Activated T-helper 1 cell treated with anti-CD3 and anti-CD28 coated beads, Interleukin-12 subunit alpha, Interleukin-12 subunit beta, Interleukin-2, Interleukin-4 antibody, amounts not matched to agents 30 ng/mL and 10 ng/mL and 1 ng/mL, durations not matched to agents 14 hours and 24 hours and 36 hours (primary cell): Measurements from ENCODE around the gene DYRK1B. TPM values are rescaled to one million over a fixed set of nuclear protein-coding genes. Genes with fewer than 3 reads are reported as not detected.
A peak's percentile ranks its signal among the peaks of the same experiment; 100 is the strongest.

Source experiments
- DNase-seq: peaks from one replicate; pipeline ENCODE4 v3.0.0; 2021; ENCODE audit warnings: low spot score
- H3K27ac Mint-ChIP-seq: one replicate; pipeline ENCODE4 v1.8.0; 2021; ENCODE audit warnings: mild to moderate bottlenecking, mixed read lengths
- H3K27me3 Mint-ChIP-seq: one replicate; pipeline ENCODE4 v1.8.0; 2022; ENCODE audit warnings: mild to moderate bottlenecking, moderate library complexity, mixed read lengths; ENCODE audit not compliant: insufficient read depth
- H3K36me3 Mint-ChIP-seq: one replicate; pipeline ENCODE4 v1.8.0; 2021; ENCODE audit warnings: low read depth, mixed read lengths
- H3K4me1 Mint-ChIP-seq: one replicate; pipeline ENCODE4 v1.8.0; 2021; ENCODE audit warnings: low read depth, mixed read lengths
- H3K4me3 Mint-ChIP-seq: one replicate; pipeline ENCODE4 v1.8.0; 2021; ENCODE audit warnings: mild to moderate bottlenecking, moderate library complexity, mixed read lengths
- H3K9me3 Mint-ChIP-seq: one replicate; pipeline ENCODE4 v1.8.0; 2021; ENCODE audit warnings: mixed read lengths
- intact Hi-C: fragments of 100-400 bp; cut with micrococcal nuclease; formaldehyde crosslinking; loops from one replicate; pipeline ENCODE4 v1.15.1; 2024
- total RNA-seq: library from RNA; stranded (reverse); gene quantifications from 2 replicates; pipeline ENCODE4 v1.2.3, GENCODE V29; 2022

Gene DYRK1B
- total RNA-seq, 1 donor from 2014 or later: 5.5 TPM

DNA sequence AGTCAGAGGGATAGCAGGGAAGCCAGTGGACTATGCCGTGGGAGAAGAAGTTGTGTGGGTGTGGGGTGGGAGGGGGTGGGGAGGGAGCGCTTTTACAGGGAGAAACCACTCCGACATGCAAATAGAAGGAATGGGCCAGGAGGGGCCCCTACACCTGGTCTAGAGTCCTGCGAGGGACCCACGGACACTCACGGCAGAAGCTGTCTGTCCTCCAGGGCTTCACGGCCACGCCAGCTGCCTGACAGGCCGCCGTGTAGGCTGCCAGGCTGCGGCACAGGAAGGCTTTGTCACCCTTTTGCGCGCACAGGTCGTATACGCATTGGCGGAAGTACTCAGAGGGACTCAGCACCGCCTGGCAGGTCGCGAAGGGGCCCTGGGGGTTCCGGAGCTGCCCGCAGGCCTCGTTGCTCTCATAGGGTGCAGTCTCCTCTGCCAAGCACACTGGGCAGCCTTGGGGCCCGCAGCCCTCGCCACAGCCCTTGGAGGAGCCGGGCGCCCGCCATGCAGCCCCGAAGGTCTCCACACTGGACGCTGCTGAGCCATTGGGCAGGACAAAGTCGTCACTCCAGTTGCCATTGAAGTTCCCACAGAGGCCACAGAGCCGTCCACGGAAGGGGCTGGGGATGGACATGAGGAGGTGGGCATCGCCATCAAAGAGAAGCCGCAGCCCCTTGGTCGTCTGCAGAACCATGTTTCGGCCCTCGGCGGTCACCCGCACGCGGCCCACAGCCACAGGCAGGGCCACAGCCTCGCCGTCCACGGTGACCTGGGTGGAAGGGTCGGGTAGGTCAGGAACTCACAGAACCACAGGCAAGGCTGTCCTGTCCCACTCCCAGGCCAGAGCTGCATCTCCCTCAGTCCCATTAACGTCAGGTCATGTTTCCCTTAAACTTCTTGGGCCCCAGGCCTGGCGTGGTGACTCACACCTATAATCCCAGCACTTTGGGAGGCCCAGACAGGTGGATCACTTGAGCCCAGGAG, 38.2 kb upstream of the DYRK1B start:
- intact Hi-C loops: no loop called here
- H3K4me3 Mint-ChIP-seq: no peak overlapping the region
- no peaks in the 10 kb centered on the region for H3K36me3 Mint-ChIP-seq
- no peaks in the 10 kb centered on the region for H3K4me1 Mint-ChIP-seq
- H3K9me3 Mint-ChIP-seq: no peaks in the 10 kb centered on the region
- no peak overlapping the region for H3K27ac Mint-ChIP-seq
- no peaks in the 10 kb centered on the region for H3K27me3 Mint-ChIP-seq
- no peak for DNase-seq

DNA sequence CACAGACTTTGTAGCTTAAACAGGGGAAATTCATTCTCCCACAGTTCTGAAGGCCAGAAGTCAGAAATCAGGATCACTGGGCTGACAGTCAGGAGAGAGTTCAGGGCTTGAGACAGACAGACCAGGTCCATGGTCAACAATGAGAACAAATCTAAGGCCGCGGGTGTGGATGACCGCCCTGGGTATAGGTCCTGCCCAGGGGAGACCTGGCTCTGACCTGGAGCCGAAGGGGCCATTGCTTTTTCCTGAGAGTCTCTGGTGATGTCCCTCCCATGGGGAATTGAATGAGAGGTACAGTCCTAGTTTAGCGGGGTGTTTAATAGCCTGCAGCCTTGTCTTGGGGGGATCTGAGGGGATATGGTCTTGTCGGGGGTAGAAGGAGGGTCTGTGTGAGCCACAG, 37.4 kb upstream of the DYRK1B start:
- DNase-seq: no peak
- Mint-ChIP-seq H3K4me1 (no peaks in the 10 kb centered on the region), H3K36me3 (no peaks in the 10 kb centered on the region), H3K9me3 (no peaks in the 10 kb centered on the region), H3K4me3 (no peak overlapping the region), H3K27me3 (no peaks in the 10 kb centered on the region), H3K27ac (no peak overlapping the region)
- intact Hi-C loops: no loop called here

DNA sequence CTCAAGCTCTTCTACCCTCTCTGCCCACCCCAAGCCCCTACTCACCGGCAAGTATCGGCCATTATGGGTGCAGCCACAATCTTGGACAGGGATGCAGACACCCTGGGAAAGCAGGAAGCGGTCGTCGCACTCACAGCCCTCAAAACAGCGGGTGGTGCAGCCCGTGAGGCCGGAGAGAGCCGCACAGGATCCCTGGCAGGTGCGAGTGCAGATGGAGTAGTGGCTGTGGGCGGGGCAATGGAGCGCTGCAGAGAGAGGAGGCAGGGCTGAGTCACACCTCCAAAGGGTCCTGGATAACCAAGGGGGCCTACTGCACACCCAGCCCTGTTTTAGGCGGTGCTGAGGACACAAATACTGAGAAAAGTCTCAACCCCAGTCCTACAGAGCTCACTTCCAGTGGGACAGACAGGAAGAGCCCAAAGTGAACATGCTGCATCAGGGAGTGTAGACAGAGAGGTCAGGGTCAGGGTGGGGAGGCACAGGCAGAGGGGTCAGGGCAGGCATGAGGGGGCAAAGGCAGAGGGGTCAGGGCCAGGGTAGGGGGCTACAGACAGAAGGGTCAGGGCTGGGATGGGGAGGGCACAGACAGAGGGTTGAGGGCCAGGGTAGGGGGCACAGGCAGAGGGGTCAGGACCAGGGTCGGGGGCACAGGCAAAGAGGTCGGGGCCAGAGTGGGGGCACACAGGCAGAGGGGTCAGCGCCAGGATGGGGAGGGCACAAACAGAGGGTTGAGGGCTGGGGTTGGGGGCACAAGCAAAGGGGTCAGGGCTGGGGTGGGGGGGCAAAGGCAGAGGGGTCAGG, 36.4 kb upstream of the DYRK1B start:
- Mint-ChIP-seq H3K27ac (no peak overlapping the region), H3K4me3 (no peak overlapping the region), H3K4me1 (no peaks in the 10 kb centered on the region), H3K36me3 (no peaks in the 10 kb centered on the region), H3K9me3 (no peaks in the 10 kb centered on the region), H3K27me3 (no peaks in the 10 kb centered on the region)
- DNase-seq: no peak
- intact Hi-C loops: no loop called here

DNA sequence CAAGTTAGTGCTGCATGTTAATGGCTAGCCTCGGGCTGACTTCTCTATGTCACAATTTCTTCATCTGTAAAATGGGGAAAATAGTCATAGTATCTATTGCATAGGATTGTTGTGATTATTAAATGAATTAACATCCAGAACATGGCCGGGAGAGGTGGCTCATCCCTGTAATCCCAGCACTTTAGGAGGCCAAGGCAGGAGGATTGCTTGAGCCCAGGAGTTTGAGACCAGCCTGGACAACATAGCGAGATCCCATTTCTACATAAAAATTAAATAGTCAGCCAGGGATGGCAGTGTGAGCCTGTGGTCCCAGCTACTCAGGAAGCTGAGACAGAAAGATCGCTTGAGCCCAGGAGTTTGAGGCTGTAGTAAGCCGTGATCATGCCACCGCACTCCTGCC, 34.0 kb upstream of the DYRK1B start:
- Mint-ChIP-seq H3K27me3 (no peaks in the 10 kb centered on the region), H3K9me3 (no peaks in the 10 kb centered on the region), H3K4me1 (no peaks in the 10 kb centered on the region), H3K4me3 (no peak overlapping the region), H3K36me3 (no peaks in the 10 kb centered on the region), H3K27ac (no peak overlapping the region)
- DNase-seq: no peak
- intact Hi-C loops: no loop called here

DNA sequence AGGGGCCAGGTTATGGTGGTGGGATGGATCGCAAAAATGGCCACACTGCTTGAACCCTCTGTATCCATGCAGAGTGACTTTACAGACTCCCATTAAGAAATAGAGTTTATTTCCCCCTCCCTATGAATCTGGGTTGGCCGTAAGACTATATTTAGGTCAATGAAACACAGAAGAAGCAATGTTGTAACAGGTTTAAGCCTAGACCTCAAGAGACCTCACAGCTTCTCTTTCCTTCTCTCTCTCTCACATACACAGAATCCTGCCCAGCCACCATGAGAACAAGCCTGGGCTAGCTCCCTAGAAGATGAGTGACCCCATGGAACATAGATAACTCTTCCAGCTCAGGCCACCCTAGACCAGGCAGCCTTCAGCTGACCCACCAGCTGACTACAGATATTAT, 33.2 kb upstream of the DYRK1B start:
- no peak for DNase-seq
- Mint-ChIP-seq H3K9me3 (no peaks in the 10 kb centered on the region), H3K4me3 (no peak overlapping the region), H3K36me3 (no peaks in the 10 kb centered on the region), H3K27ac (no peak overlapping the region), H3K27me3 (no peaks in the 10 kb centered on the region), H3K4me1 (no peaks in the 10 kb centered on the region)
- intact Hi-C loops: no loop called here

DNA sequence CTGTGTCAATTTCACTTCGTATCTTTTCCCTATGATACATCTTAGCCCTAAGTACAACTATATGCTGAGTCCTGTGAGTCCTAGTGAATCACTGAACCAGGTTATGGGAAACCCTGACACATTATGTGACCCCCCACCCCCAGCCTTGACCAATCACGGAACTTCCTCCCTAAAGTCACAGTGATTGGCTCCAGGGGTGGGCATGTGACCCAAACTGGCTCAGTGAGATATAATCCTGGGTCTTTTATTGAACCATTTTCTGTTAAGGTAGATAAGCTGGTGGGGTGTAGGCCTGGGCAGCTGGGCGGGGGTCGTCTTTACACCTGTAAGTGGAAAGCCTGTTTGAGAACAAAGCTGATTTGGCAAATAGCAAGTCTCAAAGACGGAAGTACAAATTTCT, 32.0 kb upstream of the DYRK1B start:
- H3K27ac Mint-ChIP-seq: no peak overlapping the region

DNA sequence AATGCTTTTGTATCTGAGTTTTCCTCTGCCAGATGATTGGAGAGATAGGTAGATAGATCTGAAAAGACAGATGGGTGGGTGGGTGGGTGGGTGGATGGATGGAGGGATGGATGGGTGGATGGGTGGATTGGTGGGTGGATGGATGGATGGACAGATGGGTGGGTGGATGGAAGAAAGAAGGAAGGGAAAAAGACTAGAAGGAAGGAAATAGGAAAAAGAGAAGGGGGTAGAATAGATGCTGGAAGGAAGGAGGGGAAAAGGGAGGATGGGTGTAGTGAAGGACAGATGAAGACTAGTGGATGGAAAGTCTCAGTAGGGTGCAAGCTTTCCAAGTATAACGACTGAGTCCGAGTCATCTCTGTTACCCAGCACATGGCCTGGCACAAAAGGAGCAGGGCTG, 31.2 kb upstream of the DYRK1B start:
- Mint-ChIP-seq H3K9me3 (no peaks in the 10 kb centered on the region), H3K27me3 (no peaks in the 10 kb centered on the region), H3K4me3 (no peak overlapping the region), H3K4me1 (no peaks in the 10 kb centered on the region), H3K36me3 (no peaks in the 10 kb centered on the region), H3K27ac (no peak overlapping the region)
- intact Hi-C loops: no loop called here
- DNase-seq: no peak

More for the DNA sequence above, 32.0 kb upstream of the DYRK1B start:
- no peaks in the 10 kb centered on the region for H3K36me3 Mint-ChIP-seq
- H3K9me3 Mint-ChIP-seq: no peaks in the 10 kb centered on the region
- H3K4me1 Mint-ChIP-seq: no peaks in the 10 kb centered on the region
- H3K27me3 Mint-ChIP-seq: no peaks in the 10 kb centered on the region
- intact Hi-C loops: no loop called here
- H3K4me3 Mint-ChIP-seq: no peak overlapping the region
- DNase-seq: no peak

DNA sequence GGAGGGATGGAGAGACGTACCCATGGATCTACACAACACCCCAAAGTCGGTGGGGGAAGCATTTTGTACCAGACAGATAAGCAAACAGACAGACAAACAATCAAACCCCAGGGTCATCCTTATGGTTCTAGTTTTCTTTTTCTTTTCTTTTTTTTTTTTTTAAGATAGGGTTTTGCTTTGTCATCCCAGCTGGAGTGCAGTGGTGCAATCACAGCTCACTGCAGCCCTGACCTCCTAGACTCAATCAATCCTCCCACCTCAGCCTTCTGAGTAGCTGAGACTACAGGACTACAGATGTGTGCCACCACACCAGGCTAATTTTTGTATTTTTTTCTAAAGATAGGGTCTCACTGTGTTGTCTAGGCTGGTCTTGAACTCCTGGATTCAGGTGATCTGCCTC, 30.2 kb upstream of the DYRK1B start:
- no peak for DNase-seq
- Mint-ChIP-seq H3K9me3 (no peaks in the 10 kb centered on the region), H3K4me3 (no peak overlapping the region), H3K36me3 (no peaks in the 10 kb centered on the region), H3K27me3 (no peaks in the 10 kb centered on the region), H3K27ac (no peak overlapping the region), H3K4me1 (no peaks in the 10 kb centered on the region)
- intact Hi-C loops: no loop called here

DNA sequence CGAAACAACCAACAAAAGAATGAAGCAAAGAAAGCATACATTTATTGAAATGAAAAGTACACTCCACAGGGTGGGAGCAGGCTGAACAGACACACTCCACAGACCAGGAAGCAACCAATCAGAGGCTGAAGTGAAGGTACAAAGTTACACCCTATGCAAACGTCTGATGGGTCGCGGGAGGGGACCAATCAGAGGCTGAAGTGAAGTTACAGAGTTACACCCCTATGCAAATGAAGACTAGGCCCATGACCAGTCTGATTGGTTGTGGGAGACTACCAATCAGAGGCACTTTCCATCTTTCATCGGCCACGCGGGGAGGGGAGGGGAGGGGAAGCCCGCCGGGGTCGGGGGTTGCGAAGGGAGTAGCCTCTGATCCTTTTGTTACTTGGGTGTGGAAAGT, 24.6 kb upstream of the DYRK1B start:
- no peaks in the 10 kb centered on the region for H3K36me3 Mint-ChIP-seq
- DNase-seq: no peak
- intact Hi-C loops: no loop called here
- H3K27me3 Mint-ChIP-seq: peaks cover 12% of the 10 kb centered on the region
- no peaks in the 10 kb centered on the region for H3K9me3 Mint-ChIP-seq
- H3K27ac Mint-ChIP-seq: no peak overlapping the region
- H3K4me3 Mint-ChIP-seq: no peak overlapping the region
- no peaks in the 10 kb centered on the region for H3K4me1 Mint-ChIP-seq

DNA sequence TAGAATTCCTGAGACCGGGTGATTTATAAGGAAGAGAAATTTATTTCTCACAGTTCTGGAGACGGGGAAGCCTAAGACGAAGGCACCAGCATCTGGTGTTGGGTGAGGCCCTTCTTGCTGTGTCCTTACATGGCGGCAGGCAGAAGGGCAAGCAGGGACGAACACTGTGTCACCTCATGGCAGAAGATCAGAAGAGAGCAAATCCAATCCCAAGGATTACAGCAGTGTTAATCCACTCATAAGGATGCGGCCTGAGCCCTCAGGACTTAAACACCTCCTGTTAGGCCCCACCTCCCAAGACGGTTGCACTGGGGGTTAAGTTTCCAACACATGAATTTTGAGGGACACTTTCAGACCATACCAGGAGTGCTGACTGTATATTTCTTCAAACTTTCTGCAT, 18.9 kb upstream of the DYRK1B start:
- no peaks in the 10 kb centered on the region for H3K9me3 Mint-ChIP-seq
- no peaks in the 10 kb centered on the region for H3K4me1 Mint-ChIP-seq
- peaks cover 11% of the 10 kb centered on the region for H3K27me3 Mint-ChIP-seq
- H3K27ac Mint-ChIP-seq: no peak overlapping the region
- H3K36me3 Mint-ChIP-seq: no peaks in the 10 kb centered on the region
- DNase-seq: no peak
- intact Hi-C loops: no loop called here
- no peak overlapping the region for H3K4me3 Mint-ChIP-seq

DNA sequence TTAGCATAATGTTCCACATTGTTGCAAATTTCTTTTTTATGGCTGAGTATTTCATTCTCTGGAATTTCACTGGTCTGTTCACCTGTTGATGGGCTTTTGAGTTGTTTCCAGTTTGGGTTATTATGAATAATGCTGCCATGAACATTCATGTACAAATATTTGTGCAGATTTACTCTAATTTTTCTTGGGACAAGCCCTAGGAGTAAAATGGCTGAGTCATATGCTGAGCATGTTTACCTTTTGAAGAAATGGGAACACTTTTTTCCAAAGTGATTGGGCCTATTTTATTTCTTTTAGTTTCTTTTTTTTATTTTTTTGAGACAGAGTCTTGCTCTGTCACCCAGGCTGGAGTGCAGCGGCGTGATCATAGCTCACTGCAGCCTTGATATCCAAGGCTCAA, 16.9 kb upstream of the DYRK1B start:
- peaks cover 6% of the 10 kb centered on the region for H3K27me3 Mint-ChIP-seq
- H3K9me3 Mint-ChIP-seq: no peaks in the 10 kb centered on the region
- peaks cover 11% of the 10 kb centered on the region for H3K4me1 Mint-ChIP-seq
- no peak overlapping the region for H3K4me3 Mint-ChIP-seq
- no peak overlapping the region for H3K27ac Mint-ChIP-seq
- DNase-seq: no peak
- peaks cover under 1% of the 10 kb centered on the region for H3K36me3 Mint-ChIP-seq
- intact Hi-C loops: no loop called here

DNA sequence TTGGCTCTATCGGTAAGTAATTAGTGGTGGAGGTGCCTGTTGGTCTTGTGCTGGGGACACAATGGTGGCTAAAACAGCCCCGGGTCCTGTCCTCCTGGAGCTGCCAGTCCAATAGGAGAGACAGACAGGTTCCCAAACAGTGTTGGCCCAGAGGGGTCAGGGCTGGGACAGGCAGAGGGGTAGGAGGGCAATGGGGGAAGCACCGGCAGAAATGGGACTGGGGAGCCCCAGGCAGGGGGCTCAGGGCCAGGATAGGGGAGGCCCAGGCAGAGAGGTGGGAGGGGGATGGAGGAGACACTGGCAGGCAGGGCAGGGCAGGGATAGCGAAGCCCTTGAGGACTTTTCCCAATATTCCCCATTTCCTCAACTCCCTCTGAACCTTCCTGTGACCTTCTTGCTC, 14.4 kb upstream of the DYRK1B start:
- intact Hi-C loops: loop anchor here (5.0 kb wide), 1 partner anchor 401 kb away; the partner anchor contains the start of gene SUPT5H
- H3K4me1 Mint-ChIP-seq: peaks cover 29% of the 10 kb centered on the region
- no peak overlapping the region for H3K4me3 Mint-ChIP-seq
- H3K27ac Mint-ChIP-seq: no peak overlapping the region
- H3K27me3 Mint-ChIP-seq: peaks cover 3% of the 10 kb centered on the region
- H3K36me3 Mint-ChIP-seq: peaks cover 10% of the 10 kb centered on the region
- no peaks in the 10 kb centered on the region for H3K9me3 Mint-ChIP-seq
- DNase-seq: no peak

DNA sequence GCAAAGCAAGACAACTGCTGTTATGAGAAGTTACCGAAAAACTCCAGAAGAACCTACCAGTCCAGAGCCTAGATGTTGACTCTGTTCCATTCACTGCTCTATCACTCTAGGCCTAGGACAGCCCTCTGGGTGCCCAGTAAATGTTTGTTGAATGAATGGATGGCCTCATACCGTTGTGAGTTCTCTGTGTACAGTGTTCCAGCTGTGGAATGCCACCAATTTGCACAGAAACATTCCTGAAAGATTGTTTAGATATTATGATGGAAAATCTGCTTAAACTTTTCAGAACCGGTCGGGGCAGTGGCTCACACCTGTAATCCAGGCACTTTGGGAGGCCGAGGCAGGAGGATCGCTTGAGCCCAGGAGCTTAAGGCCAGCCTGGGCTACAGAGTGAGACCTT, 13.6 kb upstream of the DYRK1B start:
- Mint-ChIP-seq H3K27me3 (peaks cover 3% of the 10 kb centered on the region), H3K4me3 (peak overlapping the region; percentile 94), H3K36me3 (peaks cover 10% of the 10 kb centered on the region), H3K9me3 (no peaks in the 10 kb centered on the region), H3K4me1 (peaks cover 36% of the 10 kb centered on the region), H3K27ac (no peak overlapping the region)
- DNase-seq: no peak
- intact Hi-C loops: loop anchor here (5.0 kb wide), 1 partner anchor 400 kb away; the partner anchor contains the start of gene SUPT5H
